ENCODE measurements around the gene KNSTRN.
A peak's percentile ranks its signal among the peaks of the same experiment; 100 is the strongest.

KNSTRN gene

DNA sequence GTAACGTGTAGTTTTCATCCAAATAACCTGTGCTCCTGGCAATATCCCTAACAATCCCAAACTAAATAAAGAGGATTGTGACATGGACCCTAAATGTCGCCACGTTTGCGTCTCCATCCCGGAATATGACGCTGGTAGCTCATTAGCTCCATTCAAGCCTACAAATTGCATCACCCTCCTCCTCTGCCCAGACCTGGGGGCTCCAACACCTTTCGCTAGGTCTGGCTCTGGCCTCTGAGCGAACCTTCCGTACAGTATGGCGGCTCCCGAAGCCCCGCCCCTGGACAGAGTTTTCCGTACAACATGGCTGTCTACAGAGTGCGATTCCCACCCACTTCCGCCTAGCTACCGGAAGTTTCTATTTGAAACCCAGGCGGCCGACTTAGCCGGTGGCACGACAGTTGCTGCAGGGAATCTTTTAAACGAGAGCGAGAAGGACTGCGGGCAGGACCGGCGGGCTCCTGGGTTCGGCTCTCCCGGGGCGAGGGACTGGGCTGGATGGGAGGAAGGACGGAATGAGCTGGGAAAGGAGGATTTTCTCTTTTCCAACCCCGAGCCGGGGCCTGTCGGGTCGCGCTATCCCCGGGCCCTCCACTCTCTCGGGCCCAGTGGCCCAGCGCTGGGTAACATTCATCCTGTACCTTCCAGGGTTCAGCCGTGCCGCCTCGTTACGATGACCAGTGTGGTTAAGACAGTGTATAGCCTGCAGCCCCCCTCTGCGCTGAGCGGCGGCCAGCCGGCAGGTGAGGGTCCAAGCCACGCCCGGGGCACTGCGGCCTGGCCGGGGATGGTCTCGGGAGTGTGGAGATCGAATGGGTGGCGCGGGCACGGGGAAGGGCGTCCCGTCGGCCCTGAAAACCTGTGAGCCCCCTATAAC, at the start of gene KNSTRN:
Gene KNSTRN, plus strand, starts transcription at position 142 of the 877 bp plus-strand sequence. Its CDS starts 115 bp downstream, at position 257.
- DNase-seq (ENCODE audit: low read depth in 2 of 2): peak; percentile 88 to 94

DNA sequence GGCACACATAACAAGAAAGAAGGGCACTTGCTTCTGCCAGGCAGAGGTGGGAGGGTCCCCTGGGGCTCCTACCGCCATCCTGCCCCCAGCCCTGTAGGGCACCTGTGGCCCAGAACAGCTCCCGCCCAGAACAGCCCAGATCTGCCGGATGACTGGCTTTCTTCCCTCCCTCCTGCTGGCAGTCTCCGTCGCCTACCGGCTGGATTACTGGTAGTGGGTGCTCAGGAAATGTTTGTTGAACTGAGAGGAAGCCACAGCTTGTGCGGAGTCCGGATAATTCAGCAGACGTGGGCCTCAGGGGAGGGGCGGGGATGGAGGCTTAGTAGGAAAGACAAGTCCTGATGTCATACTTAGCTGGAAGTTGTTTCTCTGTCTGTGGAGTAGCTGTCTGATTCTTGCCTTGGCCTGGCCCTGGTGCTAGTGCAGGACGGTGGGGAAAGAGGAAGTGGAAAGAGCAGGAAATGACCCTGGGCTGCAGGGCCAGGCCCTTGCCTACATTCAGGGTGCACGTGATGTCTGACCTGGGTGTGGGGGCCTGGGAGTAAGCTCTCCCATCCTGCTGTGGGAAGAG, 48.5 kb upstream of the KNSTRN start:
- DNase-seq (ENCODE audit: low read depth in 2 of 2): no peak

GRCh38 chr15:40334541-40334940, 48.0 kb upstream of the KNSTRN start:
- no peak for DNase-seq (ENCODE audit: low read depth in 2 of 2)

GRCh38 chr15:40334941-40335795, 47.4 kb upstream of the KNSTRN start:
- no peak for DNase-seq (ENCODE audit: low read depth in 2 of 2)

- DNase-seq (ENCODE audit: low read depth in 2 of 2): no peak
These were observed 46.4 kb upstream of the KNSTRN start for GRCh38 chr15:40335938-40336743.

GRCh38 chr15:40336744-40337122, 45.8 kb upstream of the KNSTRN start:
- DNase-seq (ENCODE audit: low read depth in 2 of 2): no peak

DNA sequence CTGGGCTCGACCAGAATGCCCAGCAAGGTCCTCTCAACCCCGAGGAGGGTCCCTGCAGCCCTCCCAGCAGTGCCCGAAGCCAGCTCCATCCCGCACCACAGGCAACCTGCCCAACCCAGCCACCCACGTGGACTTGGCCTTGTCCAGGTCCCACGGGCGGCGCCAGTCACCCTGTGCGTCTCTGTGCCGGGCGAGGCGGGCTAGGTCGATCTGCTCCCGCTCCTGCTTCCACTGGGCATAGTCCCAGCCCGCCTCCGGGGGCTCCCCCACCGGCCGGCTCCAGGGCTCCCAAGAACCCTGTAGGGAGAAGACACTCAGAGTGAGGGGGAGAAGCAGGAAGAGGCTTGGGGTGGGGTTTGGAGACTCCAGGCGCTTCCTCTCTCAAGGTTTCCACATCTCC, 44.9 kb upstream of the KNSTRN start:
- no peak for DNase-seq (ENCODE audit: low read depth in 2 of 2)

- peak; percentile 56 to 82 for DNase-seq (ENCODE audit: low read depth in 2 of 2)
These were observed 44.4 kb upstream of the KNSTRN start for GRCh38 chr15:40338041-40338657.

- no peak for DNase-seq (ENCODE audit: low read depth in 2 of 2)
These were observed 43.5 kb upstream of the KNSTRN start for GRCh38 chr15:40338921-40339620.

DNA sequence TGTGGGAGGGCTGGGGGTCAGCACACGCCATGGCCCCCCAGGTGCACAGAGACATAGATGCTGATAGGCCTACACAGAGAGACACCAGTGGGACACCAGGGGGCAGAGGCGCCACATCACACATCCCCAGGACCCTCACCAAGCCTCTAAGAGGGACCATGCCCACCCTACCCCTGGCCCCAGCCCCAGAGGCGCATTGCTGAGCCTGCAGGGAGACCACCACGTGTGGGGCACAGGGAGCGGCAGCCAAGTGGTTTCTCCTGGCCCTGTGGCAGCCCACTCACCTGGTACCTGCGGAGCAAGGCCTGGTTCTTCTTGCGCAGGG, 42.9 kb upstream of the KNSTRN start:
- DNase-seq (ENCODE audit: low read depth in 2 of 2): no peak

GRCh38 chr15:40340038-40340739, 42.3 kb upstream of the KNSTRN start:
- no peak for DNase-seq (ENCODE audit: low read depth in 2 of 2)

DNA sequence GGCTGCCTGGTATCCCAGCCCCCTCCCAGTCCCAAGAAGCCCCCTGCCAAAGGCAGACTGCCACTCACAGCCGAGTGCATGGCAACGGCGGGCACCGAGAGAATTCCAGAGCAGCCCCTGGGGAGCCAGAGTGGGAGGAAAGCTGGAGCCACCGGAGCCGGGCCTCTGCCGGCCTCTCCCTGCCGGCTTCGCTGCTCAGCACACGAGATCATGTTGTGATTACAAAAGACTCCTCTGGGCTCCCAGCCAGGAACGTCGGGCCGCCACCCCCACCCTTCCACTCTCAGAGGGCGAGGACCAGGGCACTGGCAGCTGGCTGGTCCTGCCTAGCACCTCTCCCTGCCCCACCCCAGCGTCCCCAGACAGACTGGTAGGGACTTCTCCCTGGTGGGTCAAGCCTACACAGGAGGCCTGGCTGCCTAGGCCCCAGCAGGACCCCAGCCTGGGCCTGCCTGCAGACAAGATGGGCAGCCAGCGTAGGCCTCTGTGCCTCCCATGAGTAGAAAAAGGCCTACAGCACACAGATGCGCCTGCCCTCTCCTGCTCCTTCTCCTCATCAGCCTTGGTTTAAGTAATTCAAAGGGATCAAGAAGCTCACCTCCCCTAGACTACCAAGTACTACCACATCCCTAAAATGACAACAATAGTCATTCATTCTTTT, 41.7 kb upstream of the KNSTRN start, which contains the start of gene CCDC9B:
Gene CCDC9B, minus strand, starts transcription at position 200 of the 661 bp plus-strand sequence. Its CDS starts 120 bp downstream, at position 80.
- no peak for DNase-seq (ENCODE audit: low read depth in 2 of 2)

DNA sequence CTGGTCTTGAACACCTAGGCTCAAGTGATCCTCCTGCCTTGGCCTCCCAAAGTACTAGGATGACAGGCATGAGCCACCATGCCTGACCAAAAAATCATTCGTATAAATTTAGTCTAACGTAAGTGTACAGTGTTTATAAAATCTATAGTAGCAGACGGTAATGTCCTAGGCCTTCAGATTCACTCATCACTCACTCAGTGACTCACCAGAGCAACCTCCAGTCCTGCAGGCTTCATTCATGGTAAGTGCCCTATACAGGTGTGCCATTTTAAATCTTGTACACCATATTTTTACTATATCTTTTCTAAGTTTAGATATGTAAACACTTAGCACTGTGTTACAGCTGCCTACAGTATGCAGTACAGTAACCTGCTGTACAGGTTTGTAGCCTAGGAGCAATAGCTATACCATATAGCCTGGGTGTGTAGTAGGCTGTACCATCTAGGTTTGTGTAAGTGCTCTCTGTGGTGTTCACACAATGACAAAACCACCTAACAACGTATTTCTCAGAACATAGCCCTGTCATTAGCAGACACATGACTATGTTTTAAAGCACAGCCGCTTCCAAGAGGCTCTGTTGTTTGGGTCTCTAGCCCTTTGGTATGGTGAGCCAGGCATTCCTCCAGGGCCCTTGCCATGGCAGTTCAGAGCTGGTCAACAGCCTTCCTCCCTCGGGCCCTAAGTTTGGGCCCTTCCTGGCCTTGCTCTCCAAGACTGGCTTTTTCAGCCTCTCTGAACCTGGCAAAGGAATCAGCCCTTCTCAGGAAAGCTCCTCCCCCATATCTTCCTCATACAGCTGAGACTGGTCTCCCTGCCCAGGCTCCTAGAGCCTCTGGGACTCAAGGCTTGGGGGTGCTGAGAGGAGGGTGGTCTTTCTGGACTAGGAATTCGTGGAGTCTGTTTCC, 39.9 kb upstream of the KNSTRN start:
- no peak for DNase-seq (ENCODE audit: low read depth in 2 of 2)

- no peak for DNase-seq (ENCODE audit: low read depth in 2 of 2)
These were observed 39.0 kb upstream of the KNSTRN start for GRCh38 chr15:40343512-40343911.

GRCh38 chr15:40344217-40344616, 38.3 kb upstream of the KNSTRN start:
- no peak for DNase-seq (ENCODE audit: low read depth in 2 of 2)

GRCh38 chr15:40344631-40345120, 37.8 kb upstream of the KNSTRN start:
- peak; percentile 45 to 62 for DNase-seq (ENCODE audit: low read depth in 2 of 2)

DNA sequence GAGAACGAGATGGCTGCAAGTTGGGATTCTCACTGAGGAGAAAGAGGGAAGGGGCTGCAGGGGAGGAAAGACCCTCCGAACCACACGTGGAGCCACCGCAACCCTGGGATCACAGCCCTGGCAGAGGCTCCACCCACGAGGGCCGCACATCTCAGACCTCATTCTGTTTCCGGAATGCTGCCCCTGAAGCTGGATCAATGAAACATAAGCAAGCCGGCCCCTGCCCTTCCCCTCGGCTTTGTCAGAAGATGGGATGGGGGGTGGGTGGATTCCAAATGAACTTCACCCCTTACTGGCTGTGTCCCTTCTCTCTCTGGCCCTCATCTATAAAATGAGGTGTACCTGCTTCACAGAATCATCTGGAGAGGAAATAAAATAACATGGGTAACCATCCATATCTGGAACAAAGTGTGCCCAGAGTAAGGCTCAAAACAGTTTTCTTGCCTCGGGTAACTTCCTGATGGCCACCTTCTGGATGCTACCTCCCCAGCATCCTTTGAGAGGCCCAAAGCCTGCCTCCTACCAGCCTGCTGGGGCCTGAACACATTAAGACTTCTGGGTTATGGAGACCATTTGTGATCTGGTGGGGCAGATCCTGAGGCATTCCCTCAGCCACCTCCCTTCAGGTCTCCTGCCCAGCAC, 37.2 kb upstream of the KNSTRN start:
- DNase-seq (ENCODE audit: low read depth in 2 of 2): no peak
